ENCODE measurements around the gene TAGLN3. TPM values are rescaled to one million over a fixed set of nuclear protein-coding genes. Genes with fewer than 3 reads are reported as not detected.

The TAGLN3 gene
- total RNA-seq, 4 donors from 2014 or later = 0.65 TPM; not detected in 3

GRCh38 chr3:111986800-111987199 lies 11.9 kb upstream of the TAGLN3 start:
- DNase-seq (ENCODE audit: low spot score) = no peak
- no peak for TF ChIP-seq CTCF (IDR thresholded peaks at IDR 0.05)
- no peak for ATAC-seq (ENCODE audit: low FRiP score)

- no peak for TF ChIP-seq CTCF (IDR thresholded peaks at IDR 0.05)
- DNase-seq (ENCODE audit: low spot score) (no peak), ATAC-seq (ENCODE audit: low FRiP score) (no peak)
These were observed 9.6 kb upstream of the TAGLN3 start for GRCh38 chr3:111989061-111989678.

- ATAC-seq (ENCODE audit: low FRiP score) (no peak), DNase-seq (ENCODE audit: low spot score) (no peak)
- no peak for TF ChIP-seq CTCF (IDR thresholded peaks at IDR 0.05)
These were observed 5.7 kb upstream of the TAGLN3 start for GRCh38 chr3:111993038-111993437.

- TF ChIP-seq CTCF (IDR thresholded peaks at IDR 0.05) = no peak
- no peak for ATAC-seq (ENCODE audit: low FRiP score)
- no peak for DNase-seq (ENCODE audit: low spot score)
These were observed 982 bp downstream of the TAGLN3 start for GRCh38 chr3:111999484-112000324.

- ATAC-seq (ENCODE audit: low FRiP score) (no peak), DNase-seq (ENCODE audit: low spot score) (no peak)
- TF ChIP-seq CTCF (IDR thresholded peaks at IDR 0.05) = no peak
These were observed 1.6 kb downstream of the TAGLN3 start for GRCh38 chr3:112000367-112000771.

GRCh38 chr3:112000966-112001365 lies 2.2 kb downstream of the TAGLN3 start:
- DNase-seq (ENCODE audit: low spot score) (no peak), ATAC-seq (ENCODE audit: low FRiP score) (no peak)
- no peak for TF ChIP-seq CTCF (IDR thresholded peaks at IDR 0.05)

GRCh38 chr3:112001526-112001925 lies 2.8 kb downstream of the TAGLN3 start:
- DNase-seq (ENCODE audit: low spot score) (no peak), ATAC-seq (ENCODE audit: low FRiP score) (no peak)
- no peak for TF ChIP-seq CTCF (IDR thresholded peaks at IDR 0.05)

All from omental fat pad (tissue), 4 donors.